ENCODE data around the gene HIVEP1.

The HIVEP1 gene

DNA sequence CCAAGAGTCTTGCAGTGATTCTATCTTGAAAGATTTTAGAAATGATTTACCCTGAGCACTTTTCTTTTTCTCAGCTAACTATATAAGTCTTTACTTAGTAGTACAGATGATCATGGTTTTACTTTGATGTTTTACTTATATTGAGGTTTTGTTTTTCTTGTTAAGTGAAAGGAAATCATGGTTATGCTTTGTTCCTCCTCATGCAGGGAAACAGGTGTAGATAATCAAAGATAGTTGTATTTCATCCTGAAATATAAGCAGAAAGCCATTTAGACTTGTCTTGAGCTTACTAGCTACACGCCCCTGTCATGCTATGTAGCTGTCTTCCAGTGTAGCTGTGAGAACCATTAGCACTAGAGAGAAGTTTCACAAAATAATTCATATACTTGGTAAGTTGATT is 113.9 kb downstream of the HIVEP1 start:
- no peaks in the 10 kb centered on the region for H3K4me1 ChIP-seq (ENCODE audit: control insufficient read depth, insufficient read depth, low read length)
- H3K27me3 ChIP-seq (ENCODE audit: control insufficient read depth, insufficient read depth, low read length) = no peaks in the 10 kb centered on the region
- H3K9ac ChIP-seq (ENCODE audit: low read length) = no peak overlapping the region
- no peak overlapping the region for H3K27ac ChIP-seq (ENCODE audit: low read depth, low read length)
- H3K4me3 ChIP-seq (ENCODE audit: low read length) = no peak overlapping the region
- H3K36me3 ChIP-seq (ENCODE audit: control insufficient read depth, insufficient read depth, low read length) = peaks cover 3% of the 10 kb centered on the region

DNA sequence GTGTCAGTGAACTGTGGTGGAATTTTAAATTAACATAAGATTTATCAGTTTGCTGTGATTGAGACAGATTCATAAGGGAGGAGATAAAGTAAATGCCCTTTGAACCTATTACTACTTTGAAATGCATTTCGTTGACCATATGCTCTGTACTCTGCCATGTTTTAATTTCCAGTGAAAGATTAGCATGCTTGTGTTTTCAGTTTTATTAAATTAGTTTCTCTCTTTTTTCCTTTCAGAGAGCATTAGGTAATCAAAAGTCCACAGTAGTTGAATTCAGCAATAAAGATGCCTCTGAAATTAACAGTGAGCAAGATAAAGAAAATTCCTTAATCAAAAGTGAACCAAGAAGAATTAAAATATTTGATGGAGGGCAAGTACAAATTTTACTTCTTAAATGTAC is 117.4 kb downstream of the HIVEP1 start:
- no peaks in the 10 kb centered on the region for H3K27me3 ChIP-seq (ENCODE audit: control insufficient read depth, insufficient read depth, low read length)
- no peaks in the 10 kb centered on the region for H3K4me1 ChIP-seq (ENCODE audit: control insufficient read depth, insufficient read depth, low read length)
- no peak overlapping the region for H3K4me3 ChIP-seq (ENCODE audit: low read length)
- H3K27ac ChIP-seq (ENCODE audit: low read depth, low read length) = no peak overlapping the region
- no peaks in the 10 kb centered on the region for H3K36me3 ChIP-seq (ENCODE audit: control insufficient read depth, insufficient read depth, low read length)
- no peak overlapping the region for H3K9ac ChIP-seq (ENCODE audit: low read length)

GRCh38 chr6:12132351-12133222 is 120.5 kb downstream of the HIVEP1 start:
- Histone ChIP-seq H3K27me3 (ENCODE audit: control insufficient read depth, insufficient read depth, low read length) (no peaks in the 10 kb centered on the region), H3K4me3 (ENCODE audit: low read length) (no peak overlapping the region), H3K9ac (ENCODE audit: low read length) (no peak overlapping the region), H3K27ac (ENCODE audit: low read depth, low read length) (no peak overlapping the region), H3K4me1 (ENCODE audit: control insufficient read depth, insufficient read depth, low read length) (no peaks in the 10 kb centered on the region), H3K36me3 (ENCODE audit: control insufficient read depth, insufficient read depth, low read length) (no peaks in the 10 kb centered on the region)

GRCh38 chr6:12134581-12134980 is 122.5 kb downstream of the HIVEP1 start:
- no peaks in the 10 kb centered on the region for H3K4me1 ChIP-seq (ENCODE audit: control insufficient read depth, insufficient read depth, low read length)
- no peak overlapping the region for H3K9ac ChIP-seq (ENCODE audit: low read length)
- H3K36me3 ChIP-seq (ENCODE audit: control insufficient read depth, insufficient read depth, low read length) = peaks cover 2% of the 10 kb centered on the region
- H3K27me3 ChIP-seq (ENCODE audit: control insufficient read depth, insufficient read depth, low read length) = no peaks in the 10 kb centered on the region
- H3K4me3 ChIP-seq (ENCODE audit: low read length) = no peak overlapping the region
- no peak overlapping the region for H3K27ac ChIP-seq (ENCODE audit: low read depth, low read length)

DNA sequence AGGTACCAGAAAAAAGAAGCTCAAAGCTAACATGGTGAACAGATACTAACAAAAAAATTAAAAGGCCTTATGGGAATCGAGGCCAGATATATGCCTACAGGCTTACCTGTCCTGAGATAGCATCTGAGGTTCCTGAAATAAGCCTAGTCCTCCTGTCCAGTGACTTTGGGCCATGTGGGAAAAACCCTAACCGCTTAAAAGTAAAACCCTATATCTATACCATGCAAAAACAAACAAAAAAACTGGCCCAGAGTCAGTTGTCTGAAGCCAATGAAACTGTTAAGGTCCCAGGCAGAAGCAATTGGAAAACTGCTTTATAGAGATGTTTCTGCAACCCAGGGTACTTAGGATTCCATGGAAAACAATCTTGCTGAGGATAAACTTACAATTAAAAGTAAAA is 122.9 kb downstream of the HIVEP1 start:
- peaks cover 2% of the 10 kb centered on the region for H3K36me3 ChIP-seq (ENCODE audit: control insufficient read depth, insufficient read depth, low read length)
- no peaks in the 10 kb centered on the region for H3K4me1 ChIP-seq (ENCODE audit: control insufficient read depth, insufficient read depth, low read length)

DNA sequence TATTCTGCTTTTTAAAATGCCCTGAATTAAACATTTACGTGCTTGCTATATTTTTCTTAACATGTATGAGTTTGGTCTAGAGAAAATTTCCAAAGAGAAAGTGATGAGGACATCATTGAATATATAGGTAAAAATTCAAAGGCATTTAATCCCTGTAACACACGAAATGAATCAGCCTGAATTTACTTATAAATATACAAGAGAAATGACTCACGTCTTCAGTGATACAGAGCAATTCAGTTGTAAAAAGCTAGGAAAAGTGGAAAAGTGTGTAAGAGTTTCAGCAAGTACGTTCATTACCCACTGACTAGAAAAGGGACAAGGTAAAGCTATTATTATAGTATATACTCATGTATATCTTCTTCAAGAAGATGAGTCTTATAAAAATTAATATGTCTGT is 124.8 kb downstream of the HIVEP1 start:
- no peaks in the 10 kb centered on the region for H3K27me3 ChIP-seq (ENCODE audit: control insufficient read depth, insufficient read depth, low read length)
- H3K4me1 ChIP-seq (ENCODE audit: control insufficient read depth, insufficient read depth, low read length) = no peaks in the 10 kb centered on the region
- no peak overlapping the region for H3K4me3 ChIP-seq (ENCODE audit: low read length)
- H3K27ac ChIP-seq (ENCODE audit: low read depth, low read length) = no peak overlapping the region
- peaks cover 2% of the 10 kb centered on the region for H3K36me3 ChIP-seq (ENCODE audit: control insufficient read depth, insufficient read depth, low read length)
- H3K9ac ChIP-seq (ENCODE audit: low read length) = no peak overlapping the region

More for the DNA sequence above, 122.9 kb downstream of the HIVEP1 start:
- no peak overlapping the region for H3K27ac ChIP-seq (ENCODE audit: low read depth, low read length)
- no peak overlapping the region for H3K4me3 ChIP-seq (ENCODE audit: low read length)
- no peaks in the 10 kb centered on the region for H3K27me3 ChIP-seq (ENCODE audit: control insufficient read depth, insufficient read depth, low read length)
- no peak overlapping the region for H3K9ac ChIP-seq (ENCODE audit: low read length)

GRCh38 chr6:12137480-12137879 is 125.4 kb downstream of the HIVEP1 start:
- Histone ChIP-seq H3K36me3 (ENCODE audit: control insufficient read depth, insufficient read depth, low read length) (peaks cover 2% of the 10 kb centered on the region), H3K9ac (ENCODE audit: low read length) (no peak overlapping the region), H3K27ac (ENCODE audit: low read depth, low read length) (no peak overlapping the region), H3K4me3 (ENCODE audit: low read length) (no peak overlapping the region), H3K27me3 (ENCODE audit: control insufficient read depth, insufficient read depth, low read length) (no peaks in the 10 kb centered on the region), H3K4me1 (ENCODE audit: control insufficient read depth, insufficient read depth, low read length) (no peaks in the 10 kb centered on the region)

GRCh38 chr6:12138381-12138780 is 126.3 kb downstream of the HIVEP1 start:
- H3K9ac ChIP-seq (ENCODE audit: low read length) = no peak overlapping the region
- no peaks in the 10 kb centered on the region for H3K4me1 ChIP-seq (ENCODE audit: control insufficient read depth, insufficient read depth, low read length)
- H3K4me3 ChIP-seq (ENCODE audit: low read length) = no peak overlapping the region
- no peaks in the 10 kb centered on the region for H3K27me3 ChIP-seq (ENCODE audit: control insufficient read depth, insufficient read depth, low read length)
- H3K36me3 ChIP-seq (ENCODE audit: control insufficient read depth, insufficient read depth, low read length) = peaks cover 2% of the 10 kb centered on the region
- no peak overlapping the region for H3K27ac ChIP-seq (ENCODE audit: low read depth, low read length)

DNA sequence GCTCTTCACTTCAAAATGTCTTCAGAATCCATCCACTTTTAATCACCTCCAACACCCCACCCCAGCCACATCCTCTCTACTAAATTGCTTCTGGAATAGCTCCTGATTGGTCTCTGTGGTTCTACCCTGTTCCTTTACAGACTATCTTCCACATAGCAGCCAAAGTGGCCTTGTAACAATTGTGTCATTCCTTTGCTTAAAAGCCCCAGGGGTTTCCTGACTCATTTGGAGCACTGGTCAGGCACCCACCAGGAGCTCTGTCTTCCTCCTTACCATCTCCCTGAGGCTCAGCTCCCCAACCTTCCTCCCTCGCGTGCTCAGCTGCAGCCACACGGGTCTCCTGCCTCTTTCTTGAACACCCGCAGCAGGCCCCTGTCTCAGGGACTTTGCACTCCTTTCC is 126.8 kb downstream of the HIVEP1 start:
- no peaks in the 10 kb centered on the region for H3K4me1 ChIP-seq (ENCODE audit: control insufficient read depth, insufficient read depth, low read length)
- H3K9ac ChIP-seq (ENCODE audit: low read length) = no peak overlapping the region
- no peaks in the 10 kb centered on the region for H3K27me3 ChIP-seq (ENCODE audit: control insufficient read depth, insufficient read depth, low read length)
- peaks cover 2% of the 10 kb centered on the region for H3K36me3 ChIP-seq (ENCODE audit: control insufficient read depth, insufficient read depth, low read length)
- no peak overlapping the region for H3K4me3 ChIP-seq (ENCODE audit: low read length)
- H3K27ac ChIP-seq (ENCODE audit: low read depth, low read length) = no peak overlapping the region

- Histone ChIP-seq H3K9ac (ENCODE audit: low read length) (no peak overlapping the region), H3K36me3 (ENCODE audit: control insufficient read depth, insufficient read depth, low read length) (no peaks in the 10 kb centered on the region), H3K27me3 (ENCODE audit: control insufficient read depth, insufficient read depth, low read length) (no peaks in the 10 kb centered on the region), H3K4me1 (ENCODE audit: control insufficient read depth, insufficient read depth, low read length) (peaks cover 3% of the 10 kb centered on the region), H3K4me3 (ENCODE audit: low read length) (no peak overlapping the region), H3K27ac (ENCODE audit: low read depth, low read length) (no peak overlapping the region)
Measured at GRCh38 chr6:12147557-12148316, 135.6 kb downstream of the HIVEP1 start.

DNA sequence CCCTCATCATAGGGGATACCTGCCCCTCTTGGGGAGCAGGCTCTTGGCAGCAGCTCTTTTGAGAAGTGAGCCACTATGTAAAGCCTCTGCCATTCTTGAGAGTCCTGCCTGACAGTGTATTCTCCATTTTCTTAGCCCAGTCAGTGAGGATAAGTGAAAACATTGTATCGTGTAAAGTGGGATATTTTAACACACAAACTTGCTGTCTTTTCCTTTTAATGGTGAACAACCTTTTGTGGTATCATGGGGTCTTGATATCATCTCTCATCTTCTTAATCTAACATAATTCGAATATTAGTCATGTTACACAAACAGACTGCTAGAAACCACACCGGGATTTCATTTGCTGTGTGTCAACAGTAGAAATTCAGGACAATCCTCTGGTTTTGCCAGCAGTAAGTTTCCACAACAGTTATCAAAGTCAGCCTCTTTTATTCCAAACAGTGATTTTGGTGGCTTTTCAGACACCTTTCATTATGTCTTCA is 136.2 kb downstream of the HIVEP1 start:
- Histone ChIP-seq H3K36me3 (ENCODE audit: control insufficient read depth, insufficient read depth, low read length) (no peaks in the 10 kb centered on the region), H3K4me3 (ENCODE audit: low read length) (no peak overlapping the region), H3K4me1 (ENCODE audit: control insufficient read depth, insufficient read depth, low read length) (peaks cover 3% of the 10 kb centered on the region), H3K27ac (ENCODE audit: low read depth, low read length) (no peak overlapping the region), H3K27me3 (ENCODE audit: control insufficient read depth, insufficient read depth, low read length) (no peaks in the 10 kb centered on the region), H3K9ac (ENCODE audit: low read length) (no peak overlapping the region)

GRCh38 chr6:12148841-12149240 is 136.7 kb downstream of the HIVEP1 start:
- no peak overlapping the region for H3K27ac ChIP-seq (ENCODE audit: low read depth, low read length)
- H3K4me3 ChIP-seq (ENCODE audit: low read length) = no peak overlapping the region
- no peak overlapping the region for H3K9ac ChIP-seq (ENCODE audit: low read length)
- H3K27me3 ChIP-seq (ENCODE audit: control insufficient read depth, insufficient read depth, low read length) = no peaks in the 10 kb centered on the region
- no peaks in the 10 kb centered on the region for H3K36me3 ChIP-seq (ENCODE audit: control insufficient read depth, insufficient read depth, low read length)
- H3K4me1 ChIP-seq (ENCODE audit: control insufficient read depth, insufficient read depth, low read length) = peaks cover 3% of the 10 kb centered on the region
